ENCODE data around the gene COPS8.

COPS8 gene

GRCh38 chr2:237085248-237086221 is at the start of gene COPS8:
Gene COPS8 (plus strand): TSS chr2:237085889. CDS start chr2:237085965, 76 bp downstream.
- peak; percentile 75 to 79 for DNase-seq (ENCODE audit: low read depth in 2 of 2)

GRCh38 chr2:237039301-237040031 is 46.2 kb upstream of the COPS8 start:
- no peak for DNase-seq (ENCODE audit: low read depth in 2 of 2)

DNA sequence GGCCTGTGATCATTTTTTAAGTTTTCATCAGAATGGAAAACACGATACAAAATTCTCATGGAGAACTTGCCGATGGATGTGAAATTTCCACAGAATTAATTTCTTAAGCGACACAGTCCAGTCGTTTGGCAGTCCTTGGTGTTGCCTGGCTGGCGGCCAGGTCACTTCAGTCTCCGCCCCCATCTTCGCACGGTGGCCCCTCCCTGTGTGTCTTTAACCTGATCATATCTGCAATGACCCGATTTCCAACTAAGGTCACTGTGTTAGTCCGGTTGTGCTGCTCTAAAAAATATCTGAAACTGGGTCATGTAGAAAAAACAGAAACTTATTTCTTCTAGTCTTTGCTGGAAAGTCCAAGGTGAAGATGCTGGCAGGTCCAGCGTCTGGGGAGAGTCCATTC is 44.5 kb upstream of the COPS8 start:
- DNase-seq (ENCODE audit: low read depth in 2 of 2), result no peak

DNA sequence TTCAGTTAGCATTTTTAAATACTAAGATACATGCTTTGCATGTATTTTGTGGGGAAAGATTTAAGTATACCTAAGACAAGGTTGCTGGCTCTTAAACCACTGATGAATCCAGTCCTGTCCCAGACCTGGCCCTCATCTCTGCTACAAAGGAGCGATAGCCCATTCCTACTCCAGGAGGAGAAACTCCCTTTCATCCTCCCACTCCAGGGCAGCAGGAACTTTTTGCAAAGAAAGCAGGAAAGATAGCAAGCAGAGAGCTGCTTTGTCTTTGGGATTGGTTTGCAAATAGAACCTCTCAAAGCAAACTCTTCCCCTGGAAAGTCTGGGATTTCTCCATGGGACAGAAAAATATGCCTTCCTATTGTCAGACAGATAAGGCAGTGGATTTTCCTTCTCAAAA is 43.6 kb upstream of the COPS8 start:
- no peak for DNase-seq (ENCODE audit: low read depth in 2 of 2)

DNA sequence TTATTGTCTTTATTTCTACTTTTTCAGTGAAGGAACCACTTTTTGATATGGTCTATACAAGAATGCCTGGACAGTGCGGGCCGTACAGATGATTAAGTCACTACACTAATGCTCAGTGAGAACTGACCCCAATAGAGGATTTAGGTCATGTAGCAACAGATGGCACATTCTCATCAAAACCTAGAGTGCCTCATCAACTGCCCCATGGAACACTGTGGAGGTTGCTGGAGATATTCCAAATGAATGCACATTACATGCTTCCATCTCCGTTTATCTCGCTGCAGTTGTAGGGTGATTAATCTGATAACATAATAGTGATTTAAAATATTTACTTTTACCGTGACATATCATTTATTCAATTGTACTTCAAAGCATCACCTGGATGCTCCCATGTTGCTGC is 41.8 kb upstream of the COPS8 start:
- no peak for DNase-seq (ENCODE audit: low read depth in 2 of 2)

GRCh38 chr2:237044281-237044680 is 41.4 kb upstream of the COPS8 start:
- DNase-seq (ENCODE audit: low read depth in 2 of 2), result no peak

GRCh38 chr2:237045449-237045848 is 40.2 kb upstream of the COPS8 start:
- no peak for DNase-seq (ENCODE audit: low read depth in 2 of 2)

GRCh38 chr2:237048595-237048994 is 37.1 kb upstream of the COPS8 start:
- no peak for DNase-seq (ENCODE audit: low read depth in 2 of 2)

DNA sequence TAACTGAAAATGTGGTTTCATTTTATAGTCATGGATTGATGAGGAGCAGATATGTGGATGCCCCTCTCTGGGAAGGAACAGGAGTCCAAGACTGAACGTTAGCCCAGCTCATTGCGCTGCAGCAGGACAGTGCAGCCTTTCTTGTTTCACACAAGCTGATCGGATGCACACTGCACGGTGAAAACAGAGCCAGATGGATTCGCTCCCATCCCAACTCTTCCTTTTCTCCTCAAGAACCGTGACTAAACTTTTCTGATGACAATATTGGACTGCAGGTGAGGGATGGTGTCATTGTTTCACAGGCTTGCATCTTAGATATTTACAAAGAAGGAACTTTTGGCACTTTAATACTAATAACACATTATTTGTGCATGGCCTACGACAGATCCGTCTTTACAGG is 33.8 kb upstream of the COPS8 start:
- DNase-seq (ENCODE audit: low read depth in 2 of 2), result no peak

- no peak for DNase-seq (ENCODE audit: low read depth in 2 of 2)
Observed at GRCh38 chr2:237053066-237053465, 32.6 kb upstream of the COPS8 start.

GRCh38 chr2:237055386-237056100 is 30.1 kb upstream of the COPS8 start:
- DNase-seq (ENCODE audit: low read depth in 2 of 2), result no peak

GRCh38 chr2:237056287-237056875 is 29.3 kb upstream of the COPS8 start:
- no peak for DNase-seq (ENCODE audit: low read depth in 2 of 2)

DNA sequence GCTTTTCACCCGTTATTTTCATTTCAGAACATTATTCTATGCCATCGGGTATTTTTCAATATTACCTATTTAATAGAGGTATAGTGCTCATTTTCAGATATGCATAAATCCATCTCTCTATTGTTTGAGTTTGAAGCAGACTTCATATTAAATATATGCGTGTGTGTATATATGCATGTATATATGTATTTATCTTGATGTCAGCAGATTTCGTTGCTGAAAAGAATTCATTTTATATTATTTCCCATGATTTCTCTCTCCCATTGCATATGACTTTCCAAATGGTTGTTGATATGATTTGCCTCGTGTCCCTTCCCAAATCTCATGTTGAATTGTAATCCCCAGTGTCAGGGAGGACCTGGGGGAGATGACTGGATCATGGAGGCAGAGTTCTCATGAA is 28.6 kb upstream of the COPS8 start:
- no peak for DNase-seq (ENCODE audit: low read depth in 2 of 2)

DNA sequence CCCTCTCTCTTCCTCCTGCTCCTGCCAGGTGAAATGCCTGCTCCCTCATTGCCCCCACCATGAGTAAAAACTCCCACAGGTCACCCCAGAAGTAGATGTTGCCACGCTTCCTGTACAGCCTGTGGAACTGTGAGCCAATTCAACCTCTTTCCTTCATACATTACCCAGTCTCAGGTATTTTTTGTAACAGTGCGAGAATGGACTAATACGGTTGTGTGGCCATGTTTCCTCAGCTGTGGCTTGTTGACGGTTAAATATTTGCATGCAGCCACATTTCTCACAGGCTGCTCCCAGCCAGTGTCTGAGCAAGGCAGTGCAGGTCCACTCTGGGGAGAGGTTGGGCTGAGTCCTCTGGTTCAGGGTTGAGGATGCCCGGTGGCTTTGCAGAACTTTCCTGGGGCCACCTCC is 27.8 kb upstream of the COPS8 start:
- DNase-seq (ENCODE audit: low read depth in 2 of 2), result no peak

DNA sequence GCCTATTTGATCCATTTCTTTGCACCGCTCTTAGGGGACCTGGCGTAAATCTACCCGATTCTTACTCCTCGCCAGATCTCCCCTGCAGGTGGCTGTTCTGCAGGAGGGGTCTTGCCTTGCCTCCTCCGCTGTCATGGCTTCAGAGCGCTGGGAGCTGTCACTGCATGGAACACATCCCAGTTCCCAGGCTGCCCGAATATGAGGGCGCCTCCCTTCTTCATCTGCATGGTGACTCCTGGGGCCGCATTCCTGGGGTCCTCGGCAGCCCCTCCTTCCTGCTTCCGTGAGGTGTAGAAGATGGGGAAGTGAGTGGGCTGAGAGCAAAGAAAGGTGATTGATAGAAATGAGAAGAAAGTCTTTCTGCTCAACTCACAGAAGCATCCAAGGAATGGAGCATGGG is 27.3 kb upstream of the COPS8 start:
- DNase-seq (ENCODE audit: low read depth in 2 of 2), result no peak

DNA sequence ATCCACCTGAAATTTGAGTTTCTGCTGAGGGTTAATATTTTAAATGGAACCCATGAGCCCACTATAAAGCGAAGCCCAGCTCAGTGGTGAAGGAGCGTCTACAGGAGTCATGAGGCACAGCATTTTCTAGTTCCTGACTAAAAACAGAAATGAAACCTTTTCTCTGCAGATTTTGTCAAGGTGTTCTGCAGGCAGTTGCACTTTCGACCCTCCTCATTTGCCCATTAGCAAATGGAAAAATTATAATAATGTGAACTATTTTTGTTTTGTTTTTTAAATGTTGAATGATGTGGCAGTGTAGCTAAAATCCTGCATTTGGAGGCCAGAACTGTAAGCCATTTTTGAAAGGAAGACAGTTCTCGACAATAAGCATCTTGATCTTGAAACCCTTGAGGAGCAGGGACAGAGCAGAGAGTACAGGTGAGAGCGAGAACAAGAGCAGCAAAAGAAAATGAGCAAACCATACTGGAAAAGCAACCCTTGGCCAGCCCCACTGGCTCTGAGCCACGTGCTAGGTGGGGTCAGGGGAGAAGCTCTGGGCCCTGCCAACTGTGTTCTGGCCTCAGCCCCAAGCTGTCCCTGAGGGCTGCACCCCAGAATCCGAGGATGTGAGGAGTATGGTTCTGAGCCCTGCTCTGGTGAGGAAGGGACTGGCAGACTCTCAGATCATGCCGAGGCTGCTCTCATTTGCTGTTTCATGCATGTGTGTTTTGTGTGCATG is 26.4 kb upstream of the COPS8 start:
- DNase-seq (ENCODE audit: low read depth in 2 of 2), result no peak

GRCh38 chr2:237060534-237061312 is 25.0 kb upstream of the COPS8 start:
- no peak for DNase-seq (ENCODE audit: low read depth in 2 of 2)

- DNase-seq (ENCODE audit: low read depth in 2 of 2), result no peak
Observed at GRCh38 chr2:237061356-237061755, 24.3 kb upstream of the COPS8 start.

DNA sequence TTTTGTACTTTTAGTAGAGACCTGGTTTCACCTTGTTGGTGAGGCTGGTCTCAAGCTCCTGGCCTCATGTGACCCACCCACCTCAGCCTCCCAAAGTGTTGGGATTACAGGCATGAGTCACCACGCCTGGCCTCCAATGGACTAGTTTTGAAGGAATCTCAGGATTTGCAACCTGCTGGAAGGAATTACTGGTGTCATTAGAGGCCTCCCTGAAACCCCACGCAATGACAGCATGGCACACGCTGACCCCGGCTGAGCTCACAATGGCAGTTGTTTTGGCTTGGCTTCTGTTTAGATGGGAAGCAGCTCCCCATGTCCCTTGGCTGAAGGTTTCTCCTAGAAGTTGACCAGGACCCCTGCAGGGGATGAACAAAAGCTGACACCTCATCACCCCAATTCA is 23.1 kb upstream of the COPS8 start:
- DNase-seq (ENCODE audit: low read depth in 2 of 2), result no peak

Measured in activated CD8-positive, alpha-beta memory T cell treated with anti-CD3 and anti-CD28 coated beads for 4 hours (primary cell).